Bronchial epithelial cell (primary cell): ENCODE results near the gene PCK1. TPM values are rescaled to one million over a fixed set of nuclear protein-coding genes. Genes with fewer than 3 reads are reported as not detected.

Source experiments
- DNase-seq: peaks from one replicate; pipeline ENCODE4 v3.0.0-alpha.2; 2010; ENCODE audit warnings: low read depth
- FAIRE-seq: peaks from 2 replicates; lab custom pipeline; 2011; peaks lifted over from hg19 to GRCh38; lab: Jason Lieb, UNC
- H3K27me3 ChIP-seq: 2 replicates; pipeline ENCODE4 v1.5.1; 2011; ENCODE audit warnings: low read length; ENCODE audit not compliant: control insufficient read depth, insufficient read depth
- H3K36me3 ChIP-seq: 2 replicates; pipeline ENCODE4 v1.5.1; 2011; ENCODE audit warnings: low read length; ENCODE audit not compliant: control insufficient read depth, insufficient read depth
- H3K4me3 ChIP-seq: 2 replicates; pipeline ENCODE4 v1.5.1; 2011; ENCODE audit warnings: mild to moderate bottlenecking, low read depth, low read length, control low read depth
- total RNA-seq: library from RNA; depleted of rRNA; stranded (reverse); fragments of >200 nt; gene quantifications from 2 replicates; pipeline ENCODE4 v1.2.1, GENCODE V29; 2014
- TF ChIP-seq, protein P1 (sequence below): IDR thresholded peaks from 2 replicates; pipeline ENCODE4 v1.5.1; 2011; ENCODE audit warnings: mild to moderate bottlenecking, moderate library complexity, low read length, control low read depth, inconsistent platforms; ENCODE audit not compliant: insufficient read depth, severe bottlenecking

PCK1 gene
- total RNA-seq, 1 donor from 2014 or later = not detected

DNA sequence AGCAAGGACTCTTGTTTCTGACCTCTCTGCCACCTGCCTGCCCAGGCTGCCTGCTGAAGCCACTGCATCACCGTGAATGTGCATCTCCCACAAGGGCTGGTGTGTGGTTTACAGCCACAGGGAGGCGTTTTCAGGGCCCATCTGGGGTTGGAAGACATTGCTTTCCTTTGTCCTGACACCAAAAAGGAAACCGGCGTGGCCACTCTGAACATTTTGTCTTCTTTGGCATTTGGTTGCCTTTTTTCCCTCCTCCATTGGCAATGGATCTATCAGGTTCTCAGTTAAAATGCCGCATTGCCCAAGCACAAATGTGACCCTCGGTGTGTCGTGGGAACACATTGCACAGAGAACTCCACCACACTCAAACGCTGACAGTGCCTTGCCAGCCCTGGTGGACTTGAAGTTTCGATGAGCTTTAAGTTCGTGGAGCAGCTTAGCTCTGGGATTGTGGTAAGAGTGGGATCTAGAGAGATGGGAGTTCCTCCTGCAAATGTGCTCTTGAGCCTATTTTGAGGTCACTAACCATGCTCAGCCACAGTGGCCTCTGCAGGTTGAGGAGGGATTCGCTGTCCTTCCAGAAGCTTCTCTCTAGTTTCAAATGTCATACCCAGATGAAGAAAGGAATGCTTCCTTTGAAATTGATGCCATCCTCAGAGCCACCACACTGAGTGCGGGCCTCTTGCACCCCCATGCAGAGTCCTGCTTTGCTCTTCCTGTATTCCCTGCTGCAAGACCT is 14.8 kb upstream of the PCK1 start:
- no peak for FAIRE-seq
- H3K36me3 ChIP-seq = no peaks in the 10 kb centered on the region
- TF ChIP-seq, protein P1, sequence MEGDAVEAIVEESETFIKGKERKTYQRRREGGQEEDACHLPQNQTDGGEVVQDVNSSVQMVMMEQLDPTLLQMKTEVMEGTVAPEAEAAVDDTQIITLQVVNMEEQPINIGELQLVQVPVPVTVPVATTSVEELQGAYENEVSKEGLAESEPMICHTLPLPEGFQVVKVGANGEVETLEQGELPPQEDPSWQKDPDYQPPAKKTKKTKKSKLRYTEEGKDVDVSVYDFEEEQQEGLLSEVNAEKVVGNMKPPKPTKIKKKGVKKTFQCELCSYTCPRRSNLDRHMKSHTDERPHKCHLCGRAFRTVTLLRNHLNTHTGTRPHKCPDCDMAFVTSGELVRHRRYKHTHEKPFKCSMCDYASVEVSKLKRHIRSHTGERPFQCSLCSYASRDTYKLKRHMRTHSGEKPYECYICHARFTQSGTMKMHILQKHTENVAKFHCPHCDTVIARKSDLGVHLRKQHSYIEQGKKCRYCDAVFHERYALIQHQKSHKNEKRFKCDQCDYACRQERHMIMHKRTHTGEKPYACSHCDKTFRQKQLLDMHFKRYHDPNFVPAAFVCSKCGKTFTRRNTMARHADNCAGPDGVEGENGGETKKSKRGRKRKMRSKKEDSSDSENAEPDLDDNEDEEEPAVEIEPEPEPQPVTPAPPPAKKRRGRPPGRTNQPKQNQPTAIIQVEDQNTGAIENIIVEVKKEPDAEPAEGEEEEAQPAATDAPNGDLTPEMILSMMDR = no peak
- no peak overlapping the region for H3K4me3 ChIP-seq
- H3K27me3 ChIP-seq = peaks cover 5% of the 10 kb centered on the region
- DNase-seq = no peak

DNA sequence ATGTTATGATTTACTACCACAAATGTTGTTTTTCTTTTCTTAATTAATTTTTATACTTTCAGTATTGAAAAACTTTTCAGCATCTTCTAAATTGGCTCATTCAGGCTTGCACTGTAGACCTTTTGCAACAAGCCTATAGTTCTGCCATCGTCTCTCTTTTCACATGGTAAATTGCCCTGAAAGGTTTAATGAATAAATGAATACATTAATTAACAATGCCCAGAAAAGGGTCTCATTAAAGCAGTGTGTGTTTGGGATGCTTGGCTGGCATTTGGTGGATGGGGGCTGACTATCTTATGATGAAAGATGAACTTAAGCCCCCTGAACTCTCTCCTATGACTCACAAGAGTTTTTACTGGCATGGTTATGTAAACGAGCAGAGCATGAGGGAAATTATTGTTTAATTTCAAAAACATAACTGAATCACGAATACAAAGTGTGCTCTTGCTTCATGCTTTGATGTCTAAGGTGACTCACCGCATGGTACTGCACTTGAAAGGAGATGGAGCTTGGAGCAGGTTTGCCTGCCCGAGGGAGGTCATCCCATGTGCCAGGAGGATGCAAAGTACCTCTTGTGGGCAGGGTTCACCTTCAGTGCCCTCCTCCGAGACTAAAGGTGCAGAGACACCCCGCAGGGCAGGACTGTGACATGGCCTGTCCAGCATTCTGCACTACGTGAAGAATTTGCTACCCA is 13.8 kb upstream of the PCK1 start:
- Histone ChIP-seq H3K4me3 (no peak overlapping the region), H3K27me3 (peaks cover 7% of the 10 kb centered on the region), H3K36me3 (no peaks in the 10 kb centered on the region)
- DNase-seq = peak; percentile 51
- TF ChIP-seq, protein P1 = no peak
- no peak for FAIRE-seq

DNA sequence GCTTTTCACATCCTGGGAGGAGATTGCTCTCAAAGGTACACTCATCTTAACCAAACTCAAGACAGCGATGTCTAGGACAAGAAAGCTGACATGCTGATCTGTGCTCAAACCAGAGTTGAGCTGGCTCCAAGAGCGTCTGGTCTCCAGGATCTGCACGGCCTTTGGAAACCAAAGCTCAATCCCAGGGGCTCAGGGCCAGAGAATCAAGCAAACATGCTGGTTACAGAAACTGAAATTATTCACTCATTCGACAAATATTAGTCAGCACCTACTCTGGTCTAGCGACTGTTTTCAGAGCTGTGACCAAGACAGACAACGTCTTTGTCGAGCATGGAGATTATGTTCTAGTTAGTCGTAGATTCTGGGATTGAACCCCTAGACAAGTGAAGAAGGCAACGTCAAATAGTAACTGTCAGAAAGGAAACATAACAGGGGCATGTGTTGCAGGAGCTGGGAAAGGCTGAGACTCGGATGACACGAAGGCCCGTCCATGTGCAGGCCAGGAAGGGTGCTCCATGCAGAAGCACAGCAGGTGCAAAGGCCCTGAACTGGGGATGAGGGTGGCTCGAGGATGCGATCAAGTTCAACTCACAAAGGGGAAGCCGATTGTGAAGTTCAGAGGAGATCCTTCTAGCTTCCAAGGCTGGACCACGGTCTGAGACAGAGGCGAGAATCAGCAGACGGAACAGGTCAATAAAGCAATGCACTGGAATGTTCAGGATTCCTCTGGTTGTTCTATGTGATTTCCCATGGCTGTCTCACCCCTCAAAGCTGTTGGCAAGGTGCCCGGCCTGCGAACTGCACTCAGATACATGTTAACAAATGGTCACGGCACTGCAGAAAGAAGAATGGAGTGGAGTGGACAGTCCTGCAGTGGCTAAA is 12.5 kb upstream of the PCK1 start:
- Histone ChIP-seq H3K4me3 (no peak overlapping the region), H3K36me3 (no peaks in the 10 kb centered on the region), H3K27me3 (peaks cover 3% of the 10 kb centered on the region)
- TF ChIP-seq, protein P1 = no peak
- no peak for DNase-seq
- FAIRE-seq = no peak

DNA sequence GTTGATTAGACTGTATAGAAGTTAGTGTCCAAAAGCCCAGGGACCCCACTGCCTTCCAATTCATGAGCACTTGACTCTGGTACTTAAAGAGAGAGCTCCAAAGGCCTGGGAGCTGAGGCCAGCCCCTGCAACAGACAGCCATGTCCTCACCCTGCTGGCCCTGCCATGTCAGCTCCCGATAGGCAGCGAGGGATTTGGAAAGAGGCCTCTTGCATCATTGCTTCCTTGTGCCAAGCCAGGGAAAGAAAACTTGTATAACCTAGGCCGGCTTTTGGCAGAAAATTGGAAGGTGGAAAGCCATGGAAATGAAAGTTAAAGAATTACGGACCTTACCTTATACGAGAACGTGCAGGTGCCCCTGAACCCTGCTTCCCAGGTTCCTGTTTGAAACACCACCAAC is 8.4 kb upstream of the PCK1 start:
- H3K27me3 ChIP-seq = peaks cover 3% of the 10 kb centered on the region
- TF ChIP-seq, protein P1 = no peak
- no peaks in the 10 kb centered on the region for H3K36me3 ChIP-seq
- no peak overlapping the region for H3K4me3 ChIP-seq
- DNase-seq = no peak
- FAIRE-seq = no peak

DNA sequence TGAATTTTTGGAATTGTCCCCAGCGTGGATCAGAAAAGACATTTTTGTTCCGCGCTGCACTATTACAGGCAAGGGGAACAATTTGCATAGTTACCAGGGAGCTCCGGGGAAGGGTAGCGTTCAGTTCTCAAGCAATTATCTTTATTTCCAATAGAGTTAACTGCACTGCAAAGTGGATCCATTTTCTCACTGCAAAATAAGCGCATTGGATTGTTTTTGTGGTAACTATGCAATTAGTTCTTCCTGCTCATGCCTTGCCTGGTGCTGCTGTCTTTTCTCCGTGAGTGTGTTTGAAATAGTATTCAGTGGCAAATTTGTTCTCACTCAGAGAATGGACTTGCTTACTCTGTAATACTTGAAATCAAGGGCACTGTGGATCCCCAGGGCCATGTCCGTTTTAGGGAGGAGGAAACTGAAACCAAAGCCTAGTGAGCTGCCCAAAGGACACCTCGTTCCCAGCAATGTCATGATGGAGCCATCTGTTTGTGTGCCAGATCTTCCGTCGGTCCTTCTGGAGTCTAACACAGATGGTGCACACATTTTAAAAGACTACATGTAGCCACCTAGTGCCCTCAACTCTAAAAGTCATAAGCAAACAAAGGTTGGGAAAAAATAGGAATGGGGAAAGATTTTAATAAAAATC is 7.4 kb upstream of the PCK1 start:
- DNase-seq = no peak
- Histone ChIP-seq H3K27me3 (peaks cover 5% of the 10 kb centered on the region), H3K36me3 (no peaks in the 10 kb centered on the region), H3K4me3 (no peak overlapping the region)
- no peak for FAIRE-seq
- TF ChIP-seq, protein P1 = no peak
